H9 (cell line): ENCODE measurements around the gene MB. TPM values are rescaled to one million over a fixed set of nuclear protein-coding genes. Genes with fewer than 3 reads are reported as not detected.

Experiments used
- DNase-seq: peaks from one replicate; pipeline ENCODE4 v3.0.0-alpha.2; 2017
- H2AFZ ChIP-seq: one replicate; pipeline ENCODE4 v1.6.1; 2013; ENCODE audit warnings: mild to moderate bottlenecking, low read length, control low read depth, moderate library complexity
- H2AK5ac ChIP-seq: 2 replicates; pipeline ENCODE4 v1.6.1; 2013; ENCODE audit warnings: low read length, control low read depth, mixed read lengths; ENCODE audit not compliant: insufficient read length
- H2BK120ac ChIP-seq: one replicate; pipeline ENCODE4 v1.6.1; 2013; ENCODE audit warnings: low read depth, mild to moderate bottlenecking, low read length, control low read depth, inconsistent platforms; ENCODE audit not compliant: poor library complexity, severe bottlenecking
- H2BK12ac ChIP-seq: 2 replicates; pipeline ENCODE4 v1.6.1; 2013; ENCODE audit warnings: low read length, control low read depth, mixed read lengths, low read depth; ENCODE audit not compliant: insufficient read length
- H2BK15ac ChIP-seq: 2 replicates; pipeline ENCODE4 v1.6.1; 2013; ENCODE audit warnings: low read depth, low read length, control low read depth
- H2BK20ac ChIP-seq: one replicate; pipeline ENCODE4 v1.6.1; 2013; ENCODE audit warnings: low read depth, mild to moderate bottlenecking, low read length, control low read depth, inconsistent platforms; ENCODE audit not compliant: poor library complexity, severe bottlenecking
- H2BK5ac ChIP-seq: 2 replicates; pipeline ENCODE4 v1.6.1; 2013; ENCODE audit warnings: low read length, control low read depth, mixed read lengths; ENCODE audit not compliant: insufficient read length
- H3K14ac ChIP-seq: 2 replicates; pipeline ENCODE4 v1.6.1; 2013; ENCODE audit warnings: low read length, control low read depth; ENCODE audit not compliant: insufficient read depth
- H3K18ac ChIP-seq: 2 replicates; pipeline ENCODE4 v1.6.1; 2013; ENCODE audit warnings: low read depth, mild to moderate bottlenecking, mixed read lengths, low read length, control low read depth; ENCODE audit not compliant: insufficient read length
- H3K23ac ChIP-seq: 2 replicates; pipeline ENCODE4 v1.6.1; 2013; ENCODE audit warnings: low read length, control low read depth, mixed read lengths, low read depth; ENCODE audit not compliant: insufficient read length
- H3K23me2 ChIP-seq: 2 replicates; pipeline ENCODE4 v1.6.1; 2013; ENCODE audit warnings: low read depth, mild to moderate bottlenecking, mixed read lengths, low read length, control low read depth; ENCODE audit not compliant: insufficient read length, poor library complexity, severe bottlenecking
- H3K27ac ChIP-seq: 2 replicates; pipeline ENCODE4 v1.5.1; 2013; ENCODE audit warnings: low read length, control low read depth, mixed read lengths, low read depth; ENCODE audit not compliant: insufficient read length
- H3K27me3 ChIP-seq: 2 replicates; pipeline ENCODE4 v1.6.1; 2013; ENCODE audit warnings: low read length, control low read depth, inconsistent platforms; ENCODE audit not compliant: insufficient read depth
- H3K4ac ChIP-seq: 2 replicates; pipeline ENCODE4 v1.6.1; 2013; ENCODE audit warnings: low read depth, mild to moderate bottlenecking, control low read depth, inconsistent platforms, low read length, moderate library complexity
- H3K4me1 ChIP-seq: 2 replicates; pipeline ENCODE4 v1.6.1; 2013; ENCODE audit warnings: low read length, control low read depth, inconsistent platforms; ENCODE audit not compliant: insufficient read depth
- H3K4me2 ChIP-seq: 2 replicates; pipeline ENCODE4 v1.6.1; 2013; ENCODE audit warnings: low read length, control low read depth, mixed read lengths; ENCODE audit not compliant: insufficient read length, insufficient read depth
- H3K56ac ChIP-seq: 2 replicates; pipeline ENCODE4 v1.6.1; 2013; ENCODE audit warnings: low read depth, mild to moderate bottlenecking, mixed read lengths, low read length, control low read depth; ENCODE audit not compliant: insufficient read length
- H3K79me1 ChIP-seq: 2 replicates; pipeline ENCODE4 v1.6.1; 2013; ENCODE audit warnings: low read depth, mild to moderate bottlenecking, moderate library complexity, low read length, control low read depth, inconsistent platforms; ENCODE audit not compliant: insufficient read depth, poor library complexity, severe bottlenecking
- H3K79me2 ChIP-seq: 2 replicates; pipeline ENCODE4 v1.6.1; 2013; ENCODE audit warnings: low read length, control low read depth, inconsistent platforms; ENCODE audit not compliant: insufficient read depth
- H3K9ac ChIP-seq: 2 replicates; pipeline ENCODE4 v1.6.1; 2013; ENCODE audit warnings: low read length, control low read depth, mixed read lengths; ENCODE audit not compliant: insufficient read length; ENCODE audit errors: extremely low read depth
- H3K9me3 ChIP-seq: one replicate; pipeline ENCODE4 v1.6.1; 2013; ENCODE audit warnings: low read depth, low read length, inconsistent platforms; ENCODE audit not compliant: control insufficient read depth
- H3T11ph ChIP-seq: one replicate; pipeline ENCODE4 v1.6.1; 2013; ENCODE audit warnings: mild to moderate bottlenecking, low read length, control low read depth, inconsistent platforms
- H4K20me1 ChIP-seq: one replicate; pipeline ENCODE4 v1.6.1; 2013; ENCODE audit not compliant: control insufficient read depth, insufficient read length, insufficient read depth
- H4K5ac ChIP-seq: 2 replicates; pipeline ENCODE4 v1.6.1; 2013; ENCODE audit warnings: low read depth, mild to moderate bottlenecking, mixed read lengths, low read length, control low read depth; ENCODE audit not compliant: insufficient read length
- H4K8ac ChIP-seq: replicated peaks from 2 replicates; pipeline ENCODE4 v1.6.1; 2013; ENCODE audit warnings: low read length, control low read depth, mixed read lengths, low read depth; ENCODE audit not compliant: insufficient read length
- H4K91ac ChIP-seq: 2 replicates; pipeline ENCODE4 v1.6.1; 2013; ENCODE audit warnings: low read depth, mild to moderate bottlenecking, moderate library complexity, mixed read lengths, low read length, control low read depth; ENCODE audit not compliant: insufficient read length
- H3K27ac Mint-ChIP-seq, 3 experiments: 2 replicates in 2 of 3; 3 replicates in 1 of 3; pipeline ENCODE4 v1.8.0; 2020 to 2021; ENCODE audit warnings: mixed read lengths in 3 of 3, mild to moderate bottlenecking in 1 of 3, moderate library complexity in 1 of 3
- H3K27me3 Mint-ChIP-seq: 2 replicates; pipeline ENCODE4 v1.8.0; 2021; ENCODE audit warnings: low read depth, mild to moderate bottlenecking, moderate library complexity, mixed read lengths
- H3K36me3 Mint-ChIP-seq, 3 experiments: 2 replicates in 2 of 3; 3 replicates in 1 of 3; pipeline ENCODE4 v1.8.0; 2020 to 2021; ENCODE audit warnings: low read depth in 3 of 3, mixed read lengths in 3 of 3; ENCODE audit not compliant: insufficient read depth in 1 of 3
- H3K4me1 Mint-ChIP-seq, 2 experiments: 2 replicates each; pipeline ENCODE4 v1.8.0; 2020; ENCODE audit warnings: mixed read lengths in 2 of 2
- H3K4me3 Mint-ChIP-seq, 2 experiments: 2 replicates in 1 of 2; 3 replicates in 1 of 2; pipeline ENCODE4 v1.8.0; 2020 to 2021; ENCODE audit warnings: mild to moderate bottlenecking in 2 of 2, mixed read lengths in 2 of 2, moderate library complexity in 1 of 2
- H3K9me3 Mint-ChIP-seq, 2 experiments: 2 replicates in 1 of 2; 3 replicates in 1 of 2; pipeline ENCODE4 v1.8.0; 2020; ENCODE audit warnings: mild to moderate bottlenecking in 2 of 2, mixed read lengths in 2 of 2, moderate library complexity in 1 of 2
- CTCF ChIP-seq: fragments of 200-600 bp; sonication (generic); conservative IDR thresholded peaks from 3 replicates; pipeline ENCODE4 v1.8.0; 2021; ENCODE audit warnings: antibody characterized with exemption, mild to moderate bottlenecking
- WGBS: extraction: QIAGEN DNeasy Blood & Tissue Kit; methylation state at CpG from one replicate; pipeline ENCODE4 v1.1.7; 2013; ENCODE audit warnings: missing lambda C conversion rate, low lambda C conversion rate, mixed read lengths; ENCODE audit not compliant: insufficient read length; ENCODE audit errors: extremely low coverage; 5-methylcytosine and 5-hydroxymethylcytosine counted together
- total RNA-seq: library from RNA; stranded (reverse); gene quantifications from 2 replicates; pipeline ENCODE4 v1.2.1, GENCODE V29; 2021

Gene MB
- total RNA-seq, 1 experiment from 2014 or later: 0.55 TPM

- Histone ChIP-seq H4K91ac (no peak overlapping the region), H3K79me2 (no peaks in the 10 kb centered on the region), H2AK5ac (no peak overlapping the region), H2BK120ac (no peak overlapping the region), H3K18ac (no peak overlapping the region), H2BK20ac (no peak overlapping the region), H3K27me3 (no peaks in the 10 kb centered on the region), H3K23ac (no peak overlapping the region), H3K79me1 (no peaks in the 10 kb centered on the region), H2BK5ac (no peak overlapping the region), H3K4ac (no peak overlapping the region), H3T11ph (no peak overlapping the region), H3K14ac (no peak overlapping the region), H4K5ac (no peak overlapping the region), H3K27ac (no peak overlapping the region), H3K9me3 (no peaks in the 10 kb centered on the region), H2AFZ (no peak overlapping the region), H3K9ac (no peak overlapping the region), H3K56ac (no peak overlapping the region), H4K8ac (no peak overlapping the region), H2BK12ac (no peak overlapping the region), H3K23me2 (no peaks in the 10 kb centered on the region), H3K4me2 (no peak overlapping the region), H3K4me1 (no peaks in the 10 kb centered on the region), H2BK15ac (no peak overlapping the region), H4K20me1 (no peaks in the 10 kb centered on the region)
- Mint-ChIP-seq H3K36me3 (no peaks in the 10 kb centered on the region), H3K4me3 (no peak overlapping the region; a peak in 1 of 5 replicates), H3K9me3 (no peaks in the 10 kb centered on the region), H3K4me1 (peaks cover 0 to 5% of the 10 kb centered on the region in 2 experiments; a peak in 1 of 4 replicates), H3K27me3 (peaks cover 17% of the 10 kb centered on the region), H3K27ac (peak overlapping the region in 1 of 3 experiments; percentile 26; a peak in 2 of 7 replicates)
- no CpG with 5 or more reads among the region's 12 CpGs for WGBS
- TF ChIP-seq CTCF: no peak
- no peak for DNase-seq
Observed at GRCh38 chr22:35612903-35613302, 4.2 kb downstream of the MB start.
